HL-60/S4 treated with phorbol 12-myristate 13-acetate at 8.2 ng/mL for 4 days and 3 days (cell line): ENCODE data around the gene PAQR3.

Experiments
- in situ Hi-C: fragments of 300-500 bp; cut with MboI; formaldehyde crosslinking; loops from 2 replicates; pipeline ENCODE4 v1.15.0; 2022; ENCODE audit warnings: low sequenced_read_pairs

PAQR3 gene

DNA sequence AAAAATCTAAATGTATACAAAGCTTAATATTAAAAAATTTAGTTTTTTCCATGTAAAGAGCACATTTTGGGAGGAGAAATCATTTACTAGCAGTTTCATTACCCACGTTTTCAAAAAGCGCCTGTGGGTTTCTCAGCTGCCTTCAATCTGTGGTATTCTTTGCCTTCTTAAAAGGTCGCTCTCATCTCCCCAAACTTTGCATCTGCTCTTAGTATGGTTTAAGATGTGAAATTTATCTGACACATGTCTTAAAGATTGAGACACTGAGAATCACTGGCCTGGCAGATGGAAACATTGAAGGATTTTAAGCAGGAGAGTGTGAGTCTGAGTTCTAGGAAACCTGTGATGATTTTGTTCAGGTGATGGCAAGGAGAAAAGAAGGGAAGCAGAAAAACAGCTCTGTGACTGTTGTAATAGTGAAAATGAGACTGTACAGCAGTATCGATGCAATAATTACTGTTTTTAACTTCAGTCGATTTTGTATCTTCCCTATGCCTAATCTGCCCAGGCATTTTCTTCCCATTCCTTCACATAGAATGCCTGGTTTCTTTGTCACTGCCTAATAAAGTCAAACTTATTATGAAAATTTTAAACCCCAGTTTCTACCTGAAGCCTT, 75.9 kb downstream of the PAQR3 start:
- in situ Hi-C loops = loop anchor here (25.0 kb wide), 1 partner anchor 251 kb away; no protein-coding TSS in a partner anchor

DNA sequence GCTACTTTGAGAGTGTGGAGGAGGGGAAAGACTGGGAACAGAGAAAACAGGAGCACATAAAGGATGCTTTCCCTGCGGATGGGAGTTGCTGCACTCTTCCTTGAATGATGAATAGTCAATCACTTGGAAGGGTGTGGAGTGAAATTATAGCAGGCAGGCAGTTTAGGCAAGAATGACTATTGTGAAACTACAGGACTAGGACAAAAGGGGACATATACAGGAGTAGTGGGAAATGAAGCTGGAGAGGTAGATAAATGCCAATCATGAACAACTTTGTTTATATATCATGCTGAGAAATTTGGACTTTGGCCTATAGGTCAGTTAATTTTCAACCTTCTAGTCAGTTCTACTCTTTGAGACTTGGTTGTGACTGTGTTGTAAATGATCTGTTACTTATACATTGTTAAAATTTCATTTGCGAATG, 76.9 kb downstream of the PAQR3 start:
- in situ Hi-C loops = loop anchor here (25.0 kb wide), 1 partner anchor 250 kb away; no protein-coding TSS in a partner anchor
